ENCODE measurements around the gene MAPT. TPM values are rescaled to one million over a fixed set of nuclear protein-coding genes. Genes with fewer than 3 reads are reported as not detected.

The MAPT gene
- total RNA-seq, 3 donors from 2014 or later (not counting 1 experiment from before 2014, with no cell fraction given), result 0.14 to 1.3 (median 0.58) TPM

DNA sequence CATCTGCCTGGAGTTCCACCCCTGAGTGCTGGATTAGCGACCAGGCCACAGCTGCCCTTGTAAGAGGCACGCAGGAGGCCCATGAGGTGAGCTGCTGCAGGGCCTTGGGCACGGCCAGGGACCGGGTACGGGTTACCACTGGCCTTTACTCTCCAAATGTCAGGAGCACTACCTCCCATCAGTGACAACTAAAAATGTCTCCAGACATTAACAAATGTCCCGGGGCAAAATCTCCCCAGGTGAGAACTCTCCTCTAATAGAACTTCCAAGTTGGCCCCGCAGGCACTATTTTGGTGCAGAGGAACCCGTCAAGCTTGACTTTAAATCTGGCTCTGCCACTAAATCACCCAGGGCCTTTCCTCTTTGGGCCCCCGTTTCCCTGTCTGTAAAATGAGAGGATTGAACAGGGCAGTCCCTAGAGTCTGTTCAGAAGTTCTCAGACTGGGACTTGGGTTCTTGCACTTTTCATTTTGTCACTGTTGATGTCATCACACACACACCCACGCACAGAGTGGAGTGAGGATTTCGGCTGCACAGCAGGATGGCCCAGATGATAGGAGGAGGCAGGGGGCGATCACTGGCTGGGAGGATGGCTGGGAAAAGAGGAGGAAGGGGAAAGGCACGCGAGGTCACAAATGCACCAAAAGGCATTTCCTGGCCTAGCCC lies 24.5 kb upstream of the MAPT start:
- Histone ChIP-seq H3K9me3 (ENCODE audit: control insufficient read depth, insufficient read depth, low read length) (no peaks in the 10 kb centered on the region), H3K4me1 (ENCODE audit: control insufficient read depth, insufficient read depth, low read length) (no peaks in the 10 kb centered on the region), H3K27ac (ENCODE audit: low read length) (no peak overlapping the region), H3K27me3 (ENCODE audit: control insufficient read depth, insufficient read depth, low read length) (no peaks in the 10 kb centered on the region), H3K4me3 (ENCODE audit: low read length) (no peak overlapping the region), H3K36me3 (ENCODE audit: control insufficient read depth, insufficient read depth, low read length) (no peaks in the 10 kb centered on the region)
- H3K4me1 Mint-ChIP-seq, result peaks cover 0 to 4% of the 10 kb centered on the region in 2 donors
- WGBS (ENCODE audit: insufficient coverage), result 82% methylated on average over 14 of the region's 14 CpGs
- peaks cover 9 to 33% of the 10 kb centered on the region in 2 donors for H3K27me3 Mint-ChIP-seq (ENCODE audit: low read depth in 2 of 2)
- H3K36me3 Mint-ChIP-seq, result no peaks in the 10 kb centered on the region
- TF ChIP-seq, protein P1, sequence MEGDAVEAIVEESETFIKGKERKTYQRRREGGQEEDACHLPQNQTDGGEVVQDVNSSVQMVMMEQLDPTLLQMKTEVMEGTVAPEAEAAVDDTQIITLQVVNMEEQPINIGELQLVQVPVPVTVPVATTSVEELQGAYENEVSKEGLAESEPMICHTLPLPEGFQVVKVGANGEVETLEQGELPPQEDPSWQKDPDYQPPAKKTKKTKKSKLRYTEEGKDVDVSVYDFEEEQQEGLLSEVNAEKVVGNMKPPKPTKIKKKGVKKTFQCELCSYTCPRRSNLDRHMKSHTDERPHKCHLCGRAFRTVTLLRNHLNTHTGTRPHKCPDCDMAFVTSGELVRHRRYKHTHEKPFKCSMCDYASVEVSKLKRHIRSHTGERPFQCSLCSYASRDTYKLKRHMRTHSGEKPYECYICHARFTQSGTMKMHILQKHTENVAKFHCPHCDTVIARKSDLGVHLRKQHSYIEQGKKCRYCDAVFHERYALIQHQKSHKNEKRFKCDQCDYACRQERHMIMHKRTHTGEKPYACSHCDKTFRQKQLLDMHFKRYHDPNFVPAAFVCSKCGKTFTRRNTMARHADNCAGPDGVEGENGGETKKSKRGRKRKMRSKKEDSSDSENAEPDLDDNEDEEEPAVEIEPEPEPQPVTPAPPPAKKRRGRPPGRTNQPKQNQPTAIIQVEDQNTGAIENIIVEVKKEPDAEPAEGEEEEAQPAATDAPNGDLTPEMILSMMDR (IDR thresholded peaks at IDR 0.05), result no peak
- ATAC-seq (no peak), DNase-seq (no peak)
- intact Hi-C loops (cut with micrococcal nuclease), result no loop called here
- H3K4me3 Mint-ChIP-seq, result no peak overlapping the region
- no peak overlapping the region for H3K27ac Mint-ChIP-seq
- H3K9me3 Mint-ChIP-seq, result no peaks in the 10 kb centered on the region

DNA sequence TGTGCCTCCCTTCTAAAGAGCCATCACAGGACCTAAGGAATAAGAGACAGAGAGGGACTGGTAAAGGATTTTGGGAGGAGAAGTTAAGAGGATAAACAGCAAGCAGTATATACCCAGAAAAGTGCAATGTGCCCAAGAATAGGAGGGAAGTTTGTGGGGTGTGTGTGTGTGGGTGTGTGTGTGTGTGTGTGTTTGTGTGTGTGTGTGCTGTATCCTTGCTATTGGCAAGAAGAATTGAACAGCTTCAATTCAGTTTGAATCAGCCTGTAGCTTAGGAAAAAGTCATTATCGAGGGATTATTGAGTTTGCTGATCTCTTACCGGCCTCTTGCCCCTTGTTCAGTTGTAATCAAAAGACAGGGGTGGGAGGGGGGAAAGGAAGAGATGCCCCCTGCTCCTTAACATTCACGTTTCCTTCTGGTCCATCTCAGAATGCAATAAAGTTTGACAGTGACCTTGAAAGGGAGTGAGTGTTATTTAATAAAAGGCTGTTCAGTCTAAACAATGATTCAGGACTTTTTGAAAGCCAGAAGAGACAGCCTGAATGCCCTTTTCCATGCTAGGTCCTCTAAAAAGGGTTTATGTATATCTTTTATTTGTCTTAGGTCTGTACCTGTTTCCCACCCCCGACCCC lies 23.9 kb upstream of the MAPT start:
- TF ChIP-seq, protein P1 (IDR thresholded peaks at IDR 0.05), result no peak
- no peak overlapping the region for H3K4me3 Mint-ChIP-seq
- H3K27ac Mint-ChIP-seq, result no peak overlapping the region
- Histone ChIP-seq H3K36me3 (ENCODE audit: control insufficient read depth, insufficient read depth, low read length) (no peaks in the 10 kb centered on the region), H3K27me3 (ENCODE audit: control insufficient read depth, insufficient read depth, low read length) (no peaks in the 10 kb centered on the region), H3K27ac (ENCODE audit: low read length) (no peak overlapping the region), H3K4me1 (ENCODE audit: control insufficient read depth, insufficient read depth, low read length) (no peaks in the 10 kb centered on the region), H3K4me3 (ENCODE audit: low read length) (no peak overlapping the region), H3K9me3 (ENCODE audit: control insufficient read depth, insufficient read depth, low read length) (no peaks in the 10 kb centered on the region)
- intact Hi-C loops (cut with micrococcal nuclease), result no loop called here
- 78% methylated on average over 3 of the region's 4 CpGs for WGBS (ENCODE audit: insufficient coverage)
- no peaks in the 10 kb centered on the region for H3K9me3 Mint-ChIP-seq
- H3K36me3 Mint-ChIP-seq, result no peaks in the 10 kb centered on the region
- ATAC-seq, result no peak
- H3K4me1 Mint-ChIP-seq, result peaks cover 0 to 4% of the 10 kb centered on the region in 2 donors
- H3K27me3 Mint-ChIP-seq (ENCODE audit: low read depth in 2 of 2), result peaks cover 3 to 26% of the 10 kb centered on the region in 2 donors
- no peak for DNase-seq

DNA sequence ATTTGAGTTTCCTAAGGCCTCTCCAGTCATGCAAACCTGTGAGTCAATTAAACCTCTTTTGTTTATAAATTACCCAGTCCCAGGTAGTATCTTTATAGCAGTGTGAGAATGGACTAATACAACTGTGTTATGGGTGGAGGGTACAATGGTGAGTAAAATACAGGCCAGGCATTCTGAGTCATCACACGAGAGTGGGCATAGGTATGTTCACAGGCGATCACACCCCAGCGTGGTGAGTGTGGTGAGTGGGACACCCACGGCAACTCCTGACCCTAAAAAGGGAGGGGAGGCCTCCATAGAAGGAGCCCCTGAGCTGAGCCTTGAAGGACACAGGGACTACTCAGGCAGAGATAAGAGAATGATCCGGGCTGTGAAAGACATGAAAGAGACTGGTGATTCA lies 22.6 kb upstream of the MAPT start:
- no peak for DNase-seq
- Mint-ChIP-seq H3K4me1 (peaks cover 0 to 4% of the 10 kb centered on the region in 2 donors), H3K27ac (no peak overlapping the region), H3K27me3 (ENCODE audit: low read depth in 2 of 2) (peaks cover 3 to 19% of the 10 kb centered on the region in 2 donors), H3K4me3 (no peak overlapping the region), H3K9me3 (no peaks in the 10 kb centered on the region), H3K36me3 (no peaks in the 10 kb centered on the region)
- WGBS (ENCODE audit: insufficient coverage), result 75% methylated on average over 5 of the region's 5 CpGs
- H3K4me1 ChIP-seq (ENCODE audit: control insufficient read depth, insufficient read depth, low read length), result no peaks in the 10 kb centered on the region
- no peak overlapping the region for H3K27ac ChIP-seq (ENCODE audit: low read length)
- H3K27me3 ChIP-seq (ENCODE audit: control insufficient read depth, insufficient read depth, low read length), result no peaks in the 10 kb centered on the region
- no peaks in the 10 kb centered on the region for H3K9me3 ChIP-seq (ENCODE audit: control insufficient read depth, insufficient read depth, low read length)
- no peaks in the 10 kb centered on the region for H3K36me3 ChIP-seq (ENCODE audit: control insufficient read depth, insufficient read depth, low read length)
- ATAC-seq, result no peak
- TF ChIP-seq, protein P1 (IDR thresholded peaks at IDR 0.05), result no peak
- no peak overlapping the region for H3K4me3 ChIP-seq (ENCODE audit: low read length)
- intact Hi-C loops (cut with micrococcal nuclease), result no loop called here

All from natural killer cell (primary cell).